Measurements from ENCODE around the gene TPK1. TPM values are rescaled to one million over a fixed set of nuclear protein-coding genes. Genes with fewer than 3 reads are reported as not detected.

Gene TPK1
- total and polyA plus RNA-seq, 2 of the 13 experiments (the other 11 are each of a cell fraction or from before 2014, with no cell fraction given) = 1.0 to 1.2 TPM

- no TSS peak for BruUV-seq (replicated peaks)
- ChIA-PET CTCF (ENCODE audit: low intra/inter-chr PET ratio, low total read pairs) (no interaction called here), POLR2A (no interaction called here)
- no peak overlapping the region for H3K4me3 ChIP-seq (replicated peaks in 1 of 3; ENCODE audit: insufficient read depth in 1 of 3, low read depth in 2 of 3, low read length in 3 of 3)
- no peak overlapping the region for H3K9ac ChIP-seq (ENCODE audit: insufficient read depth, low read depth, low read length)
- H2AFZ ChIP-seq (ENCODE audit: low read length) = no peak overlapping the region
- FAIRE-seq = no peak
- H3K4me1 ChIP-seq (ENCODE audit: insufficient read depth, low read length) = no peaks in the 10 kb centered on the region
- in situ Hi-C loops (cut with HindIII; ENCODE audit: extremely low pct_ligation_motif_present, low pct_unique_long_range_greater_than_20kb) (no loop called here), intact Hi-C loops (cut with micrococcal nuclease; ENCODE audit: unreplicated experiment) (no loop called here)
- no peaks in the 10 kb centered on the region for H4K20me1 ChIP-seq (ENCODE audit: insufficient read depth, low read length)
- no peaks in the 10 kb centered on the region for H3K9me3 ChIP-seq (ENCODE audit: low read length)
- TF ChIP-seq KDM6A (CRISPR knock-in tag; IDR thresholded peaks at IDR 0.05; ENCODE audit: low read depth) (no peak), SP5 (CRISPR knock-in tag; IDR thresholded peaks at IDR 0.05; ENCODE audit: borderline replicate concordance, low read depth) (no peak), PAXIP1 (CRISPR knock-in tag; conservative IDR thresholded peaks at IDR 0.05) (no peak), HNRNPK (IDR thresholded peaks at IDR 0.05; ENCODE audit: low read depth, low read length, poor library complexity, severe bottlenecking) (peak; percentile 63), ZNF850 (CRISPR knock-in tag; conservative IDR thresholded peaks at IDR 0.05) (no peak), MEIS1 (CRISPR knock-in tag; IDR thresholded peaks at IDR 0.05; ENCODE audit: borderline replicate concordance) (no peak), NFE2 (CRISPR knock-in tag; IDR thresholded peaks at IDR 0.05) (no peak), HHEX (CRISPR knock-in tag; IDR thresholded peaks at IDR 0.05) (no peak)
- no peak overlapping the region for H3K27ac ChIP-seq (ENCODE audit: extremely low read length, insufficient read depth, low read length)
- no peak for DNase-seq (ENCODE audit: low spot score)
- H3K36me3 ChIP-seq (replicated peaks in 1 of 2; ENCODE audit: control insufficient read depth in 1 of 2, insufficient read depth in 2 of 2, low read length in 2 of 2) = no peaks in the 10 kb centered on the region
- no peak overlapping the region for H3K4me2 ChIP-seq (ENCODE audit: low read depth, low read length)
- 0% methylated on average over 1 of the region's 1 CpG for WGBS (ENCODE audit: low lambda C conversion rate)
- no peaks in the 10 kb centered on the region for H3K79me2 ChIP-seq (ENCODE audit: insufficient read depth, low read length)
- ATAC-seq = no peak
- H3K27me3 ChIP-seq (ENCODE audit: control insufficient read depth in 1 of 2, insufficient read depth in 2 of 2, low read length in 2 of 2) = no peaks in the 10 kb centered on the region
Measured at GRCh38 chr7:144736880-144737493, 98.9 kb downstream of the TPK1 start.

Measured in HepG2 (cell line).